Transverse colon (tissue), 4 donors: ENCODE data around the gene TRPM1.

Source experiments
- EP300 ChIP-seq: sonication (generic); formaldehyde crosslinking; IDR thresholded peaks from one replicate; pipeline ENCODE4 v1.6.1; 2017; ENCODE audit warnings: antibody characterized with exemption, low read depth
- POLR2A ChIP-seq: fragments of 450-650 bp; IDR thresholded peaks from one replicate; pipeline ENCODE4 v1.6.1; 2016; ENCODE audit warnings: antibody characterized with exemption, mild to moderate bottlenecking, moderate library complexity
- POLR2AphosphoS5 ChIP-seq, 3 donors: sonication (generic); formaldehyde crosslinking; IDR thresholded peaks; one replicate each; pipeline ENCODE4 v1.6.1; 2016; ENCODE audit warnings: antibody characterized with exemption in 3 of 3
- TF ChIP-seq, protein P1 (sequence below), 5 experiments: fragments of 200-600 bp in 3 of 5; fragments of 450-650 bp in 2 of 5; sonication (generic) in 3 of 5; IDR thresholded peaks; 1 replicate in 2 of 5; 2 replicates in 3 of 5; pipeline ENCODE4 v1.5.1; 2016 to 2017; ENCODE audit warnings: antibody characterized with exemption in 5 of 5, inconsistent platforms in 3 of 5, mild to moderate bottlenecking in 2 of 5, moderate library complexity in 1 of 5

- TF ChIP-seq, protein P1, sequence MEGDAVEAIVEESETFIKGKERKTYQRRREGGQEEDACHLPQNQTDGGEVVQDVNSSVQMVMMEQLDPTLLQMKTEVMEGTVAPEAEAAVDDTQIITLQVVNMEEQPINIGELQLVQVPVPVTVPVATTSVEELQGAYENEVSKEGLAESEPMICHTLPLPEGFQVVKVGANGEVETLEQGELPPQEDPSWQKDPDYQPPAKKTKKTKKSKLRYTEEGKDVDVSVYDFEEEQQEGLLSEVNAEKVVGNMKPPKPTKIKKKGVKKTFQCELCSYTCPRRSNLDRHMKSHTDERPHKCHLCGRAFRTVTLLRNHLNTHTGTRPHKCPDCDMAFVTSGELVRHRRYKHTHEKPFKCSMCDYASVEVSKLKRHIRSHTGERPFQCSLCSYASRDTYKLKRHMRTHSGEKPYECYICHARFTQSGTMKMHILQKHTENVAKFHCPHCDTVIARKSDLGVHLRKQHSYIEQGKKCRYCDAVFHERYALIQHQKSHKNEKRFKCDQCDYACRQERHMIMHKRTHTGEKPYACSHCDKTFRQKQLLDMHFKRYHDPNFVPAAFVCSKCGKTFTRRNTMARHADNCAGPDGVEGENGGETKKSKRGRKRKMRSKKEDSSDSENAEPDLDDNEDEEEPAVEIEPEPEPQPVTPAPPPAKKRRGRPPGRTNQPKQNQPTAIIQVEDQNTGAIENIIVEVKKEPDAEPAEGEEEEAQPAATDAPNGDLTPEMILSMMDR (IDR thresholded peaks at IDR 0.05): no peak
- TF ChIP-seq POLR2A (no peak), EP300 (no peak), POLR2AphosphoS5 (IDR thresholded peaks at IDR 0.05) (no peak)
These were observed 80.4 kb downstream of the TRPM1 start for GRCh38 chr15:31021067-31021665.
